NCI-H526 (cell line): Measurements from ENCODE around the gene C14orf93.
"Not testable (repeated sequence)": the region's sequence is repeated elsewhere in the genome, so short reads cannot be mapped to it uniquely, and the experiment has no call there.

Experiments used
- DNase-seq, 2 experiments: peaks; one replicate each; lab custom pipeline; 2025; lab: John Stamatoyannopoulos, UW

C14orf93 gene

DNA sequence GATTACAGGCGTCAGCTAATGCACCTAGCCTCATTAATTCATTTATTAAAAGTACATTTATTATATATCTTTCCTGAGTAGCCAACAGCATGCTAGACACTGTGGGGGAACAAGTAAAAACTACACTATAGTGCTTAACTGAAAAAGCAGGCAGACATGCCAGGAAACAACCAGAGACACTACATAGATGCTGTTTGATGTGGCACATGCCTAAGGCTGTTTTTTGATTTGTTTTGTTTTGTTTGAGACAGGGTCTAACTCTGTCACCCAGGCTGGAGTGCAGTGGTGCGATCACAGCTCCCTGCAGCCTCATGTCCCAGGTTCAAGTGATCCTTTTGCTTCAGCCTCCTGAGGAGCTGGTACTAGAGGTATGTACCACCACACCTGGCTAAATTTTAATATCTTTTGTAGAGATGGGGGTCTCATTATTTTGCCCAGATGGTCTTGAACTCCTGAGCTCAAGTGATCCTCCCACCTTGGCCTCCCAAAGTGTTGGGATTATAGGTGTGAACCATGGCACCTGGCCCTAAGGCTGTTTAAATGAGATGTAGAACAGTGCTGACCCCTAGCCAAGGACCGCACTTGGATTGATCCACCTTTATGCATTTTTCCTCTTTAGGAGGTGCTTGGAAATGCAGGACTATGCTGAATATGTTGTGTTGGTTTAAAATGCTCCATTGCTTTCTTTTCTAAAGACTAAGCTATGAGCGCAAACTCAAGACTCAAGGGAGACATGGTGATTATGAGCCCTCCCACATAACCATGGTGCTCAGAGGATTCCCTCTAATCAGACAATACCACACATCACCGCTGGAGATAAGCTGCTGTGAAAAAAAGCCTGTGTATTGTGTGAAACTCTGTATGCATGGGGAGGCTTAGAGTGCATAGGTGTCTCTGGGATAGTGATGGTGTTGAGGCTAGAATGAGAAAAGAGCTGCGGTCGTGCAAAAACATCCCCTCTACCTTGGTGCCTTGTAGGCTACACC lies 10.5 kb upstream of the C14orf93 start:
- no peak for DNase-seq

DNA sequence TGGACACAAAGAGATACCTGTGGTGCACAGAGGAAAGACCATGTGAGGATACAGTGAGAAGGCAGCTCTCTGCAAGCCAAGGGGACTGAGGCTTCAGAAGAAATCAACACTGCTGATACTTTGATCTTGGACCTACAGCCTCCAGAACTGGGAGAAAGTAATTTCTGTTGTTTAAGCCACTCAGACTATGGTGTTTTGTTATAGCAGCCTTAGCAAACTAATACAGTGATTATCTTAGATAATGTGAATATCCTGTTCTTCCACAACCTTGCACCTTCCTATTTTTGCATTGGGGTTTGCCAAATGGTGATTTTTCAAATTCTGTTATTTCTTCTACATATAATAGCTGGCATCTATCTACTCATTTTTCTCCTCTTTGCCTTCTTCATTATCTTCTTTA lies 8.2 kb upstream of the C14orf93 start:
- DNase-seq, result no peak

DNA sequence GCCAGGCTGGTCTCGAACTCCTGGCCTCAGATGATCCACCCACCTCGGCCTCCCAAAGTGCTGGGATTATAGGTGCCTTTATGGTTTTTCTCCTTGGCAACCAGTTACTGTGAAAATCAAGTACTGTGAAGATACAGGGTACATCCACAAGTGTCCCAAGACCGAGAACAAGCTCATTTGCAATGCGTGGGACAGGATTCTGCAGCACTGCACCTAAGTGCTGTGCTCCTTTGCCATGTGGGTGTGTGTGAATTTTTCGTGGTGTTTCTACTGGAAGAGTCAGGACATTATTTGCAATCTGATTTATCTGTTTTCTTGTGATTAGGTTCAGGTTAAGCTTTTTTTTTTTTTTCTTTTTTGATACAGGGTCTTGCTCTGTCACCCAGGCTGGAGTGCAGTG lies 7.1 kb upstream of the C14orf93 start:
- DNase-seq, result no peak

DNA sequence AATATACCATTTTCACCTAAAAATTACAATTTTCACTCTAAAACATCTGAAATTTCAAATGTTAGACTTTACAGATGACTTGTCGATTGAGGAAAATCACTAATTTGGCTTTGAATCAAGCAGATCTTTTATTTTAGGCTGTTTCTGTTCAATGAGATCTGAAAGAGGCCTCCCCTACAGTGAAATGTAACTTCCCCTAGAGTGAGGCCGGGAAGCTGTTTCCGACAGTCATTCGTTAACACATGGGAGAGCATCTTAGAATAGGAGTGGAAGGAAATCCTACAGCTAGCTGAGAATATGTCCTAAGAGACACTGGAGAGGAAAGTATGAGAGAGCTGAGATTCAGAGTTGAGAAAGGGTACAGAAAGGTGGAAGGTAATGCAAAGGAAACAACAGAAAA lies 5.7 kb upstream of the C14orf93 start:
- DNase-seq, result no peak

DNA sequence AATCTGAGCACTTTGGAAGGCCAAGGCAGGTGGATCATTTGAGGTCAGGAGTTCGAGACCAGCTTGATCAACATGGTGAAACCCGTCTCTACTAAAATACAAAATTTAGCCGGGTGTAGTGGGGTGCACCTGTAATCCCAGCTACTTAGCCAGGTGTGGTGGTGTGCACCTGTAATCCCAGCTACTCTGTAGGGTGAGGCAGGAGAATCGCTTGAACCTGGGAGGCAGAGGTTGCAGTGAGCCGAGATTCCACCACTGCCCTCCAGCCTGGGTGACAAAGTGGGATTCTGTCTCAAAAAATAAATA lies 3.8 kb upstream of the C14orf93 start:
- DNase-seq, result not testable (repeated sequence)

DNA sequence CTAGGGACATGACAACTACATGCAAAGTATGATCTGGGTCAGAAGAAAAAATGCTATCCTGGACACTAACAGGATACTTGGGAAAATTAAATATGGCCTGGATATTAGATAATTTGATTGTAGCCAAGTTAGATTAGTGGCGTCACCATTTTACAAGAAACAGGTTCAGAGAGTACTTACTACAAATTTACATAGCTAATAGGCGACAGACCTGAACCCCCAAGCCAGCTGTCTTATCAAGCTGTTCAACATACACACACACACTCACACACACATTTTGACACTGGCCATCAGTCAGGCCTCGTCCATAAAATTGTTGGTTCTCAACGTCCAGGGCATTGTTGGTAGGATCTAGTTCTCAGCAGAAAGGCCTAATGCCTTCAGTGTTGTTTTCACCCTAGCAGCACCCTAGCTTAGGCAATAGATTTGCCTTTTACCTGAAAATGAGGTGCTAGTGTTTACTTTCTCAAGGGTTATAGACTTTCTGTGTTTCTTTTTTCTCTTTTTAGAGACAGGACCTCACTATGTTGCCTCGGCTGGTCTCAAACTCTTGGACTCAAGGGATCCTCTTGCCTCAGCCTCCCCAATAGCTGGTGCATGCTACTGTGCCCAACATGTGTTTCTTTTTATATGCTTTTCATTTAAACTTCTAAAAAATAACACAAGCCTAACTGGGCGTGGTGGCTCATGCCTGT lies 3.3 kb upstream of the C14orf93 start:
- DNase-seq, result no peak

DNA sequence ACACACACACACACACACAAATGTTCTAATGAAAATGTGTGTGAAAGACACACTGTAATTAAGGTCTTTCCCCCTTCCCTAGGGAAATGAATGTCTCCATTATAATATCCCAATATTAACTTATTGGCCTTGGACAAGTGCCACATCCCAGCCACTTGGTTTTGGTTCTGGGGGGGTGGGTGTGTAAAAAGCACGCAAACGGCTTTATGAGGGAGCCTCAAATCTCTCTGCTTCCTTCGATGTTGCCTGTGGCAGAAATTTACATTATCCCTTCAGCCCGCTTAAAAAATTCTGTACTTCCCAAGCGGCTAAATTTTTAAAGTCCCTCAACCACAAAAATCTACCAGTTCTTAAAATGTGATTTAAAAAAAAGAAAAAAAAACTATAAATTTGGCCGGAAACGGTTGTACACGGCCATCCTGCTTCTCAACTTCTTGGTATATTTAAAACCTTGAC lies 432 bp downstream of the C14orf93 start:
- peak; percentile 17 to 41 for DNase-seq

DNA sequence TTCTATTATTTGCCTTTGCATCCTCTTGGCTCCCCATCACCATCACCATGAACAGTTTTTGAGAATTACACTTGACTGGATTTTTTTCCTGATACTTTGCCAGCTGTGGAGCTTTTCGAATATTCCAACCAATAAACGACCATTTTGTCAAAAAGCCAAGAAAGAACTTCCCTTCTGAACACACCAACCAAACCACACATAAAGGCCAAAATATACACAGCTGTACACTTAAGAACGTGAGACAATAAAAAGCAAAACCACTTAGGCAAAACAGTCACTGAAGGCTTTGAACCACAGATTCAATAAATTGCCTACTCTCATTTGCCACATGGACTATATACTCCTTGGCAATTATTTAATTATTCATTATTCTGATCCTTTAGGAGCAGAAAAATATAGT lies 1.1 kb downstream of the C14orf93 start:
- DNase-seq, result peak in 1 of 2 experiments; percentile 11

DNA sequence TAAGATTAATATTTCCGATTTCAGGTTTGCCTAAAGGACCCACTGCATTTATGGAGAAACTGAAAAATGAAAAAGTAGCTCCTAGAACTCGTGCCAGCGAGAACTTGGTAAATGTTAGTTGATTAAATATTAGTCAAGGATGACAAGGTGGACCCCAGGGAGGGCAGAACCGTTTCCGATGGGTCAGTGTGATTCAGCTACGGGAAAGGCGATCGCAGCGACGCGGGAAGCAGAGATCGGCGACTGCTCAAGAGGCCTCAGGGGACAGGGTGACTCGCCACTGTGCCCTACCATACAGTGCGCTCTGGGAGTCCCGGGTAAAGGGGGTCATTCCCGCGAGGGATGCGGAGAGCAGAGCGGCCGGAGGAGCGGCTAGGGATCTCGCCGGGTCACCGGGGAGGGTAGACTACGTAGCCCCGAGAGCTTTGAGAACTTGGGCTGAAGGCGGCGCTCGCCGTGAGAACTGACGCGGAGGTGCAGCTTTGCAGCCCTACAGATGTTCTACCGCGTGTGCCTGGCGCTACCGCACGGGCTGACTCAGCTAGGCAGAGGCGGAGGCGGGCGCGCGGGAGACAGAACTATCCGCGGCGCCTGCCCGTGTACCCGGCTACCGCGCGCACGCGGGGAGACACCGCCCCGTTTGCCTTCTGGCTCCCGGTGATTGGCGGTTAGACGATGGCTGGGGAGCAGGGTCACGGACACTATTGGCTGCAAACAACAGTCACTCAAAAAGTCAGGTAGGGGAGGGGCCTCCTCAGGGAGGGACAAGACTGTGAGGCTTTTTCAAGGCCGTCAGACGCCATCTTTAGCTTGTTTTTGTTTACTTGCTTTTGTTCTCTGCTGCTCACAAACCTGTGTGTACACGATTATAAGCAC lies 3.2 kb downstream of the C14orf93 start:
- peak; percentile 95 to 98 for DNase-seq

DNA sequence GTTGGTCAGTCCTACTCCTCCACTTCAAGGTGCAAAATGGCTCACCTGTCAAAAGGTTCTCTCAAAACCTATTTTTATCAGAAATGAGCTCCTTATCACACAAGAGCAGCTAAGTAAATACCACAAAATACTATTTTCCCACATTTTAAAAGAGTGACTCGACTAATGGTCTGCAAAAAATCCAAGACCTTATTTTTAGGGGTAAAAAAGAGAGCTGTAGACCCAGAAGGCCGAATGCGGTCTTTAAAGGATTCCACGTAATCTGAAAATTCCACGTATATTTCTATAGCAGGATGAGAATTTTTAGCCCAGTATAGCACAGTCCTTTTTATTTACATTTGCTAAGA lies 3.8 kb downstream of the C14orf93 start:
- no peak for DNase-seq

DNA sequence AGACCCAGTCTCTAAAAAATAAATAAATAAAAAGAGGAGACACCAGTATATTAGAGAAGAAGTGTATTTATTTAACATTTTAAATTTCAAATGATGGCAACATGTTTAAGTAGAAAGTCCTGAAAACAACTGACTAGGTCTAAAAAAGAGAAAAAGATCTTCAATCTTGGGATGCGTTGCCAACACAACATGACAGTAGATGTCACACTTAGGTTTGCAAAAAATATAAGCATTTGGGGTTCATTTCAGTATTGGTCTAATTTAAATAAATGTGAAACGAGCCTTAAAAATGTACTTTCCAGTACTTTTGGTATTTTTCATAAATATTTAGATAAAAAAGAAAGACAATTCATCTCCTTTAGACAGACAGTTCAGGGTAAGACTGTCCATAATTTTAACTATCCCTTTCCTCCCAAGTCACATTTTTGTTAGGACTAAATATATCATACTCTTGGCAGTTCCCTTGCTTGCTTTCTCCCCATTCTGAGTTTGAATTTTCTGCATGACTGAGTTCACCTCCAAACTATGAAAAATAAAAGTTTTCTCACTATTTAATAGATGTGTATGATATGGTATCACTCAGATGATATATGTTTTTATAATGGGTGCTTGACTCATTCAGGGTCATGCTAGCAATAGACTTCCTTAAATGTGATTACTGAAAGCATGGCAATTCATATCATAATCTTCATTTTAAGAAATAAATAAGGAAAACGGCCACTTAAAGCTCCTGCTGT lies 4.3 kb downstream of the C14orf93 start:
- DNase-seq, result no peak

DNA sequence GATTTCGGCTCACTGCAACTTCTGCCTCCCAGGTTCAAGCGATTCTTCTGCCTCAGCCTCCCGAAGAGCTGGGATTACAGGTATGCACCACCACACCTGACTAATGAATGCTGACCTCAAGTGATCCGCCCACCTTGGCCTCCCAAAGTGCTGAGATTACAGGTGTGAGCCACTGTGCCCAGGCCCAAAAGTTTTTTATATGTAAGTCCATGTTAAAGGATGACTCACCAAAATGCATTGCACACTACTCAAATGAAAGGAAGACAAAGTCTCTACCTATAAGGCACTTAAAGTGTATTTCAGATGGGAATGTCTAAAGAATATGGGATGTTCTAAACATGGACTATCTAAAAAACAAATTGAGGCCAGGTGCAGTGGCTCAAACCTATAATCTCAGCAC lies 5.7 kb downstream of the C14orf93 start:
- DNase-seq, result not testable (repeated sequence)

DNA sequence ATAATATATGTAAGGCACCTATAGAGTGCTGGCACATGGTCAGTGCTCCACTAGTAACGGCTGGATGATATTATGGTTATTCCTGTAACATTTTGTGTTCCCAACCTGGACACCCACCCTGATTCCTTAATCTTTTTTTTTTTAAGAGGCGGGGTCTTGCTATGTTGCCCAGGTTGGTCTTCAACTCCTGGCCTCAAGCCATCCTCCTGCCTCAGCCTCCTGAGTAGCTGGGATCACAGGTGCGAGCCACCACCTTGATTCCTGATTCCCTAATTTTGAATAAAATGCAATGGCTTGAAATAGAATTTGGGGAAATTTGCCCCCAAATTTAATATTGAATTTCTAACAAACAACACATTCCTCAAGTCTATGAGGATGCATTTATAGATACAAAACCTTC lies 7.4 kb downstream of the C14orf93 start:
- no peak for DNase-seq

DNA sequence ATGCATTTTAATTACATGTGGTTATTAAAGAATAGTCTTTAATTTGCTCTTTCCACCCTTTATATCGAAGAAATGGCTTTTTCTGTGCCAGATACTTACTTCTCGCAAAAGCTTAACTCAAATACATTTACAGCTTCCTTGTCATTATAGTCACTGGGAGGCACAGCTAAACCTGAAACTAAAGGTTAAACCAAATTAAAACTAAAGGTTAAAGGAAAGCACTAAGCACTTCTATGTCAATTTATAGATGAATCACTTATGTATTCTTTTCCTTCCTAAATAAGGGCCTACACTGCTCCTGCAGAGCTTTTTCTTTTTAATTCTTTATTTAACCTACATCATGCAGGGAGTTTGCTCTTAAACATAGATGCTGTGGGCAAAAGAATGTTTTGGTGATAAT lies 9.1 kb downstream of the C14orf93 start:
- no peak for DNase-seq

DNA sequence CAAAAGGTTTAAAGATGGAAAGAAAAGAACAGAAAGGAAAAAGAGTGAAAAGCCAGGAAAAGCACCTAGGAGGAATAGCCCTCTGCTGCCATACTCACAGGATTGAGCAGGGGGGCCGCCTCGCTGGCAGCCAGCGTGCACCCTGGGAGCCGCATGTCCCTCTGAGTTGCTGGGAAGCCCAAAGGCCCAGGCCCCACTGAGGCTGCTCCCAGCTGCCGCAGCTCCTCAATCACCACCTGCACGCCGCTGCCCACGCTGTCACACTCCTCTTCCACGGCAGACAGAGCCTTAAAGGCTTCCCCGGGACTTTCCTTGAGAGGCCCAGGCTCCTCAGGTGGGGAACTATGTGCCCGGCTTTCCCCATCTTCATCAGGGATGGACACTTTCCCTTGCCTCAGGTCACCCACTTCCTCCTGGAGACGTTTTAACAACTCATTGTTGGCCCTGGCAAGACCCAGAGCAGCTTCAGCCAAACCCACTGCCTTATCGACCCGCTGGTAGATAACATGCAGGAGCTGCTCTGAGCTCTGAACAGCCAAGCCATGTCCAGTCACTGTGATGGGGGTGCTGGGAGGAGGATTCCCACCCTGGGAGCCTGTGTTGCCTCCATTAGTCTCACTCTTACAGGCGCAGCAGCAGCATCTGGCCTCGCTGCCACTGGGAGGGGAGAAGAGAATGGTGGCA lies 11.5 kb downstream of the C14orf93 start:
- no peak for DNase-seq

DNA sequence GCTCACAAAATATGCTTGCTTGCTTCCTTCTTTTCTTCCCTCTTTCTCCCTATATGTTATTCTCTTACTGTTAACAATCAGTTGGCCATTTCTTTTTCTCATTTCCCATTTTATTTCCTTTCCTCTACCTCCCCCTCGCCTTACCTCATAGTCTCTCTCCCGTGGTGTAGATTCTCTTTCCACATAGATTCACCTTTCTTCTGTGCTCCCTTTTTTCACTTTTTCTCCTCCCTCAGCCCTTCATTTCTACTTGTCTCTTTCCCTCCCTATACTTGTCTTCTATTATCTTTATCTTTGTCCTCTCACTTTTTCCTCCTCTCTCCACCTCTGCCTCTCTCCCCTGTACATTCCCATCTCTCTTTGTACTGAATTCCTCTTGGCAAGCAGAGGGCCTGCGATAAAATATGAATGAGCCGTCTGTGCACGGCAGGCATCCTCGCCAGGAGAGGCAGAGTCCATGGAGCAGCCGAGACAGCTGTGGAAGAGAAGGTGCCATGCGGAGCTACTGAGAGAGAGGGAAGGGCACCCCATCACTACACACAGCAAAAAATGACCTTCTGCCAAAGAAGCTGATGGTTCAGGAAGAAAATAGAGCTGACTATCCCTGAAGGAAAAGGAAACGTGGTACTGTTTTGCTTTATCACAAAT lies 12.1 kb downstream of the C14orf93 start:
- DNase-seq, result no peak

DNA sequence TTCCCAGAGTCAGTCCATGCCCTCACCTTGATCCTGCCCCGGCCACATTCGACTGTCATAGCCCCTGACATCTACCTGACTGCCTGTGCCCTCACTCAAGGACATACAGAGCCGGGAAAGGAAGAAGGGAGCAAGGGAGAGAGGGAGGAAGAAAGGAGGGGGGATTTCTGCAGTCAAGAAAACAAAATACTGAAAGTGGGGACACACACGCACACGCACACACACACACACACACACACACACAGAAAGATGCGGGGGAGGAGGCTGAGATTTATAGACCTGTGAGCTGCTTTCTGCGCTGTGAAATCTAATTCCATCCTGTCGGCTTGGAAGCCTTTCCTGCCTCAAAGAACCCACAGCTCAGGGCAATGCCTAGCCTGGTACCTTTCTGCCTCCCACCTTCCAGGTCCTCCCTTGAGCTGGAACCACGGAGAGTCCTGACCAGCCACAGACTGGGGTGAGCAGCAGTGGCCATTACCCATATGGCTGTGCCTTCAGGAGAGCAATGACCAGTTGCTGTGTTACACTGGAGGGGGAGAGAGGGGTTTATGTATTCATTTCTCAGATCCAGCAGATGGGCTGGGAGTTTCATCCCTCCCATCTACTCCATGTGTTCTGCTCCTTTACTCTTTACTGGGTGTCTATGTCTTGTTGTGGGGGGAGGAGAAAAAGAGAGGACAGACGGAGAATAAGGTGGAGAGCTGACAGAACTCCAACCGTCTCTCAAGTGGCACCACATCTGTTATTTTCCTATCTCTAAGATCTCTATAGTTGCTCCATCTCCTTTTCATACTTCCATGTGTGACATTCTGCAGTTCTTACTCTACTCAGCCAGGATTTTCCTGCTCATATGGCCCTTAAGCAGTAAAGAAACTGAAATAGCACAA lies 12.9 kb downstream of the C14orf93 start:
- DNase-seq, result no peak

DNA sequence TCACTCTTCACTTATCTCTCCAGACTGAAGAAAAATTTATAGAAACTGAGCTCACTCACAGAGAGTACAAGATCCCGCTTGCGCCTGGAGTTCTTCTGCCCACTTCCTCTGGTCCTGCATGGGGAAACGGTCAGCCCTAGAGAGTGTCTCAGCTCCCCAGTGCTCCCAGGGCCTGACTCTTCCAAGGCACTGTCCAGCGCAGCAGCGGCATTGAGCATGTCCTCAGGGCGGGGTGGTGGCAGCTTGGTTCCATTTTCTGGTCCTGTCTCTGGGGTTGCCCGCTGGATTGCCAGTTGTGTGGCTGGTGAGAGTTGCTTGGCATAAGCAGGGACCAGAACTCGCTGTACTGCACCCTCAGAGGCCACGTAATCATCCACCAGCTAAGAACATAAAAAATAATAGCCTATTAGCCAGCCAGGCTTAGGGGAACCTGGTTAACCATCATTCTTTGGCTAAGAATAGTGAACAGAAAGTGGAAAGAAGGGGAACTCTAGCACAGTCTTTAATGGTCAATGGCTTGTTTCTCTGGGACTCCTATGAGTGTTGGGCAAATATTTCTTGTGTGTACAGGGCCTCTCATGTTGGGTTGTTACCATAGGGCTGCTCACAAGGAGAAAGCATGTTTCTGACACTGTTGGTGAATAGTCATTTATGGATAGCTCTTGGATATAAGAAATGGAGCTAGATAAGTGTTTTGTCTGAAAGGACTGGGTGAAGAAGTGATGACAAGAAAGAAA lies 13.9 kb downstream of the C14orf93 start:
- no peak for DNase-seq

DNA sequence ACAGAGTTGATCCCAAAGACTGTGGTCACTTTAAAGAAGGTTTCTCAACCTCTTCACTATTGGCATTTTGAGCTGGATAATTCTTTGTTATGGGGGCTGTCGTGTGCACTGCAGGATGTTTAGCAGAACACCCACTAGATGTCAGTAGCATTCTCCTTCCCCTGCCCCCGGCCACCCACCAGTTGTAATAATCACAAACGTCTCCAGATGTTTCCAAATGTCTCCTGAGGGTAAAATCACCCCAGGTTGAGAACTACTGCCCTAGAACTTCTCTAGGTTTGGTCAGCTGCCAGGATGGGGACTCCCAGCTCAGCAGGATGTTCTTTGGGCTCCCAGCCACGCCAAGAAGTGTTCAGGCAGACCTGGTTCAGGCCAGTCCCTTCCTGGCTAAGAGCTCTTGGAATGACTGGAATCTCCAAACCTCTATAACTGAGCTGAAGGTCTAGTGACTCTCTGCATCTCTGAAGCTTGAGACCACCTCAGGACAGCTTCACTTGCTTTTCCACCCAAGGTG lies 15.1 kb downstream of the C14orf93 start:
- peak in 1 of 2 experiments; percentile 43 for DNase-seq
